Vagina (tissue), 2 donors: ENCODE measurements around the gene PNLIPRP2. TPM values are rescaled to one million over a fixed set of nuclear protein-coding genes. Genes with fewer than 3 reads are reported as not detected.
A peak's percentile ranks its signal among the peaks of the same experiment; 100 is the strongest.

Experiments used
- DNase-seq, 2 donors: peaks; one replicate each; pipeline ENCODE4 v3.0.0-alpha.2; 2017; ENCODE audit errors: extremely low spot score in 2 of 2
- H3K27ac ChIP-seq: fragments of 200-600 bp; sonication (generic); one replicate; pipeline ENCODE4 v1.5.1; 2019
- H3K27me3 ChIP-seq: fragments of 200-600 bp; sonication (generic); one replicate; pipeline ENCODE4 v1.5.1; 2019
- H3K36me3 ChIP-seq, 2 donors: fragments of 200-600 bp; sonication (generic); one replicate each; pipeline ENCODE4 v1.5.1; 2017 to 2019
- H3K4me1 ChIP-seq: fragments of 200-600 bp; sonication (generic); one replicate; pipeline ENCODE4 v1.5.1; 2019
- H3K4me3 ChIP-seq, 2 donors: fragments of 200-600 bp; sonication (generic); 1 replicate in 1 of 2; 2 replicates in 1 of 2; pipeline ENCODE4 v1.5.1; 2016 to 2019
- H3K9me3 ChIP-seq: fragments of 200-600 bp; sonication (generic); one replicate; pipeline ENCODE4 v1.5.1; 2019
- POLR2A ChIP-seq, 2 donors: fragments of 450-650 bp; IDR thresholded peaks; one replicate each; pipeline ENCODE4 v1.6.1; 2017; ENCODE audit warnings: antibody characterized with exemption in 2 of 2, mild to moderate bottlenecking in 2 of 2, moderate library complexity in 2 of 2
- POLR2AphosphoS5 ChIP-seq, 2 donors: sonication (generic); formaldehyde crosslinking; IDR thresholded peaks; one replicate each; pipeline ENCODE4 v1.9.0; 2017; ENCODE audit warnings: antibody characterized with exemption in 2 of 2, mild to moderate bottlenecking in 2 of 2, low read depth in 1 of 2; ENCODE audit not compliant: insufficient read depth in 1 of 2
- intact Hi-C: fragments of 100-400 bp; cut with DNase I; formaldehyde crosslinking; loops from one replicate; pipeline ENCODE4 v1.15.1; 2023
- total RNA-seq: library from RNA; depleted of rRNA; stranded (reverse); fragments of >200 nt; gene quantifications from one replicate; pipeline ENCODE4 v1.2.3, GENCODE V29; 2016
- TF ChIP-seq, protein P1 (sequence below), 3 experiments: fragments of 450-650 bp in 2 of 3; fragments of 200-600 bp in 1 of 3; sonication (generic) in 1 of 3; IDR thresholded peaks; one replicate each; pipeline ENCODE4 v1.5.1; 2017 to 2019; ENCODE audit warnings: antibody characterized with exemption in 3 of 3, mild to moderate bottlenecking in 2 of 3, moderate library complexity in 2 of 3

PNLIPRP2 gene
- total RNA-seq, 1 donor from 2014 or later = not detected

DNA sequence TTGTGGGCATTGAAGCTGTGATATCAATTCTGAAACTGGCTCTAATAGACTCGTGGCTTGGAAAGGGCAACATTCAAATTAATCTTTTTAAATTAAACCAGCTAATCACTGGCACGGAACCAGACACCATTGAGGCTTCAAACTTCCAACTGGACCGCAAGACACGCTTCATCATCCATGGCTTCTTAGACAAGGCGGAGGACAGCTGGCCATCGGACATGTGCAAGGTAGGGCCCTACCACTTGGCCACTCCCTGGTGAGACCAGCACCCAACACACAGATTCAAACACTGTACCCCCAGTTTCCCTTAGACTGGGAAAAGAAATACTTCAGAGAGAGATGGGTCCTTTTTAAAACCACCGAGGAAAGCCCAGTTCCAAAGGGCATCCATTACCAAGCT is 5.1 kb downstream of the PNLIPRP2 start:
- no peaks in the 10 kb centered on the region for H3K4me1 ChIP-seq
- no peak for TF ChIP-seq POLR2AphosphoS5 (IDR thresholded peaks at IDR 0.05; ENCODE audit: insufficient read depth in 1 of 2, low read depth in 1 of 2)
- TF ChIP-seq, protein P1, sequence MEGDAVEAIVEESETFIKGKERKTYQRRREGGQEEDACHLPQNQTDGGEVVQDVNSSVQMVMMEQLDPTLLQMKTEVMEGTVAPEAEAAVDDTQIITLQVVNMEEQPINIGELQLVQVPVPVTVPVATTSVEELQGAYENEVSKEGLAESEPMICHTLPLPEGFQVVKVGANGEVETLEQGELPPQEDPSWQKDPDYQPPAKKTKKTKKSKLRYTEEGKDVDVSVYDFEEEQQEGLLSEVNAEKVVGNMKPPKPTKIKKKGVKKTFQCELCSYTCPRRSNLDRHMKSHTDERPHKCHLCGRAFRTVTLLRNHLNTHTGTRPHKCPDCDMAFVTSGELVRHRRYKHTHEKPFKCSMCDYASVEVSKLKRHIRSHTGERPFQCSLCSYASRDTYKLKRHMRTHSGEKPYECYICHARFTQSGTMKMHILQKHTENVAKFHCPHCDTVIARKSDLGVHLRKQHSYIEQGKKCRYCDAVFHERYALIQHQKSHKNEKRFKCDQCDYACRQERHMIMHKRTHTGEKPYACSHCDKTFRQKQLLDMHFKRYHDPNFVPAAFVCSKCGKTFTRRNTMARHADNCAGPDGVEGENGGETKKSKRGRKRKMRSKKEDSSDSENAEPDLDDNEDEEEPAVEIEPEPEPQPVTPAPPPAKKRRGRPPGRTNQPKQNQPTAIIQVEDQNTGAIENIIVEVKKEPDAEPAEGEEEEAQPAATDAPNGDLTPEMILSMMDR (IDR thresholded peaks at IDR 0.05) = no peak
- TF ChIP-seq POLR2A (IDR thresholded peaks at IDR 0.05) = no peak
- no peak overlapping the region for H3K4me3 ChIP-seq
- intact Hi-C loops = no loop called here
- no peaks in the 10 kb centered on the region for H3K9me3 ChIP-seq
- no peak for DNase-seq
- no peaks in the 10 kb centered on the region for H3K36me3 ChIP-seq
- H3K27ac ChIP-seq = no peak overlapping the region
- no peaks in the 10 kb centered on the region for H3K27me3 ChIP-seq

DNA sequence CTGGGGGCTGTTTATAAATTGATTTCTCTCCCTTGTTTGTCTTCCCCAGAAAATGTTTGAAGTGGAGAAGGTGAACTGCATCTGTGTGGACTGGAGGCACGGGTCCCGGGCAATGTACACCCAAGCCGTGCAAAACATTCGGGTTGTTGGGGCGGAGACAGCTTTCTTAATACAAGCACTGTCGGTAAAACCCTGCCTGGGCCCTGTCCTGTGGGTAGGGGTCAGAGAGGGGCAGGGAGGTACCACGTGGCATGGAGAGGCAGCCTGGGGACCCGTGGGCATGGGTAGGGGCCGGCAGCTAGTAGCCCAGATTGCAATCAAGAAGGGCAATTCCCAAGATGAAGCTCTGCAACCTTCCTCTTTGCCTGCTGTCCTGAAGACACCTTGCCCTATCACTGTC is 6.1 kb downstream of the PNLIPRP2 start:
- intact Hi-C loops = no loop called here
- H3K9me3 ChIP-seq = no peaks in the 10 kb centered on the region
- H3K4me3 ChIP-seq = no peak overlapping the region
- H3K4me1 ChIP-seq = no peaks in the 10 kb centered on the region
- H3K27me3 ChIP-seq = no peaks in the 10 kb centered on the region
- no peaks in the 10 kb centered on the region for H3K36me3 ChIP-seq
- TF ChIP-seq, protein P1 (IDR thresholded peaks at IDR 0.05) = no peak
- TF ChIP-seq POLR2AphosphoS5 (IDR thresholded peaks at IDR 0.05; ENCODE audit: insufficient read depth in 1 of 2, low read depth in 1 of 2) (no peak), POLR2A (IDR thresholded peaks at IDR 0.05) (no peak)
- DNase-seq = no peak
- no peak overlapping the region for H3K27ac ChIP-seq

DNA sequence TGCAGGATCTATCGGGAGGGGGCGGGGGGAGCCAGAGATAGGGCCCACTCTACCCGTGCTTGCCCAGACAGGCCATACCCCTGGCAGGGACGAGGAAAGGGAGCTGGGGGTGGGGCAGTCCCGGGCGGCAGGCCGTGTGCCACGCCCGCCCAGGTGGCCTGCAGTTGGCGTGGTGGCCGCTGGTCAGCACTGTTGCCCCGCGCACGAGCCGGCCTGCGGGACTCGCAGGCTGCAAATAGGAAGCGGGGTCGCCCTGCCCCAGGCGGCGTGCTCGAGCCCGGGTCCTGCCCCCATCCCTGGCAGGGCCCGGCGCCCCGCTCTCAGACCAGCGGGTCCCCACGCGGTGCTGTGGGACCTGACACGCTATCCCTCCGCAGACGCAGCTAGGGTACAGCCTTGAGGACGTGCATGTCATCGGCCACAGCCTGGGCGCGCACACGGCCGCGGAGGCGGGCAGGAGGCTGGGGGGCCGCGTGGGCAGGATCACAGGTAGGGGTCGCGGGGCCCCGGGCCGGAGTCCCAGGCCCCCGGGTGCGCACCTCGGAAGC is 6.7 kb downstream of the PNLIPRP2 start:
- Histone ChIP-seq H3K27me3 (no peaks in the 10 kb centered on the region), H3K27ac (no peak overlapping the region), H3K9me3 (no peaks in the 10 kb centered on the region), H3K4me3 (peak overlapping the region in 1 of 2 donors; percentile 36), H3K4me1 (no peaks in the 10 kb centered on the region), H3K36me3 (no peaks in the 10 kb centered on the region)
- DNase-seq = no peak
- intact Hi-C loops = no loop called here
- TF ChIP-seq, protein P1 (IDR thresholded peaks at IDR 0.05) = peak in 1 of 3 experiments; percentile 10
- TF ChIP-seq POLR2AphosphoS5 (IDR thresholded peaks at IDR 0.05; ENCODE audit: insufficient read depth in 1 of 2, low read depth in 1 of 2) (no peak), POLR2A (IDR thresholded peaks at IDR 0.05) (no peak)

DNA sequence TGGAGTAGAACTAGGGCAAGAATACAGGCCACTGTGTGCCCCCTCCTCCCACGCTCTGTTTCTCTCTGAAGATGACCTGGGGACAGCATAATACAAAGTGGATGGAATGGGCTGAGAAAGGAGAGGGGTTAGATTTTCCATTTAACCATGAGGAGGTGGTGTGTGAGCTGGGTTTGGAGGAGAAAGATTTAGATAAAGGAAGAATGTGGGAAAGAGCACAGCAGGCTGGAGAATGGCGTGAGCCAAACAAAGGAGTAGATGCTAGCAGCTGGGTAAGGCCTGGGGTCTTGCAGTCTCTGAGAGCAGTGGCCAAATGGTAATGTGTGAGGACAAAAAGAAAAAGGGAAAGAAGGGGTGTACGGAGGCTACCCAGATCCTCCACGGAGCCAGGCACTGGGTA is 8.6 kb downstream of the PNLIPRP2 start:
- no peak for TF ChIP-seq POLR2AphosphoS5 (IDR thresholded peaks at IDR 0.05; ENCODE audit: insufficient read depth in 1 of 2, low read depth in 1 of 2)
- TF ChIP-seq, protein P1 (IDR thresholded peaks at IDR 0.05) = no peak
- TF ChIP-seq POLR2A (IDR thresholded peaks at IDR 0.05) = no peak
- no peaks in the 10 kb centered on the region for H3K36me3 ChIP-seq
- H3K27me3 ChIP-seq = no peaks in the 10 kb centered on the region
- no peaks in the 10 kb centered on the region for H3K9me3 ChIP-seq
- DNase-seq = no peak
- no peaks in the 10 kb centered on the region for H3K4me1 ChIP-seq
- H3K27ac ChIP-seq = no peak overlapping the region
- H3K4me3 ChIP-seq = no peak overlapping the region
- intact Hi-C loops = no loop called here

DNA sequence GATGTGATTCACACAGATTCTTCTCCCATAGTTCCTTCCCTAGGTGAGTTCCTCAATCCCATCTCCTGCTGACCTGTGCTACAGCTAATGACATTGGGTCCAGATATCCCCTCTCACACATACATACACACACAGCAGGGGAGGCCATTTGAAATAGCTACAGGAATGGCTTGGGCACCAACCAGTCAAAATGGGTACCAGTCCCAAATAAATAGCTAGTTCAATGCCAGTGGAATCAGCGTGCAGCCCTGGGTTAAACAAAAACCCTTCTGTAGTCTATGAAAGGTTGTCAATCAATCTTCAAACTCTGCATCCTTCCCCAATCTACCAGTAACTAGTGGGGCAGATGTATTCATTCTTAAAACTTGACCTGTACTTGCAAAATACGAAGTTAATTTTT is 9.3 kb downstream of the PNLIPRP2 start:
- Histone ChIP-seq H3K4me3 (no peak overlapping the region), H3K9me3 (no peaks in the 10 kb centered on the region), H3K4me1 (no peaks in the 10 kb centered on the region), H3K27me3 (no peaks in the 10 kb centered on the region), H3K27ac (no peak overlapping the region), H3K36me3 (no peaks in the 10 kb centered on the region)
- no peak for TF ChIP-seq POLR2A (IDR thresholded peaks at IDR 0.05)
- TF ChIP-seq POLR2AphosphoS5 (IDR thresholded peaks at IDR 0.05; ENCODE audit: insufficient read depth in 1 of 2, low read depth in 1 of 2) = no peak
- TF ChIP-seq, protein P1 (IDR thresholded peaks at IDR 0.05) = no peak
- DNase-seq = no peak
- intact Hi-C loops = no loop called here
